HG03469 (cell line): ENCODE results near the gene NAALADL2.

Source experiments
- ATAC-seq: cut with Tn5 transposase; IDR thresholded peaks from one replicate; pipeline ENCODE4 v1.9.1; 2021; ENCODE audit warnings: mild to moderate bottlenecking, moderate library complexity, moderate number of reproducible peaks; ENCODE audit not compliant: unreplicated experiment

The NAALADL2 gene

GRCh38 chr3:174859114-174859735 lies at the start of gene NAALADL2:
Gene NAALADL2 (plus strand): TSS chr3:174859334.
- no peak for ATAC-seq

DNA sequence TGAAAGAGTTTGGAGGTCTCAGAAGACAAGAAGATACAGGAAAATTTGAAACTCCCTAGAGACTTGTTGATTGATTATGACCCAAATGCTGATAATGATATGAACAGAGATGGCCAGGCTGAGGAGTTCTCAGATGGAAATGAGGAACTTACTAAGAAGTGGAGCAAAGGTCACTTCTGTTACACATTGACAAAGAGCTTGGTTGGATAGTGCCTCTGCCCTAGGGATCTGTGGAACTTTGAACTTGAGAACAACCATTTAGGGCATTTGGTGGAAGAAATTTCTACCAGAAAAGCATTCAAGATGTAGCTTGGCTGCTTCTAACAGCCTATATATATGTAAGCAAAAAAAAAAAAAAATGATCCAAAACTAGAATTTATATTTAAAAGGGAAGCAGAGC lies 48.9 kb upstream of the NAALADL2 start:
- no peak for ATAC-seq

GRCh38 chr3:174812172-174812862 lies 46.8 kb upstream of the NAALADL2 start:
- ATAC-seq, result no peak

GRCh38 chr3:174815750-174816149 lies 43.4 kb upstream of the NAALADL2 start:
- no peak for ATAC-seq

DNA sequence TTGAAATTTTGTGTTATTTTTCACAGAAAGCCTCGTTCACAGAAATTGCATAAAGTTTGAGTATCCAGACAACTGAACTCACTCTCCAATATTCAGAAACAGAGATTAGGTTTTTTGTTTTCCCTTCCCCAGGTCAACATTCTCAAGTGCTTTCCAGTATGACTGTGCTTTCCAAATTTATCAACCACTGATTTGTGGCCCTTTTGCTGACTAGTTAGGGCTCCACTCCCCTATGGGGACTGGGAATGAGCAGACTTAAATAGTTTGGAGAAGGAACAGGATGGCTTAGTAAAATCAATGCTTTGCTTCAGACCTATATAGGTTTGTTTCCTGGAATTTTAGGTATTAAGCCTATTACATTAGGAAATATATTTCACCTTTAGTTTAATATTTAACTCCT lies 38.2 kb upstream of the NAALADL2 start:
- ATAC-seq, result no peak

DNA sequence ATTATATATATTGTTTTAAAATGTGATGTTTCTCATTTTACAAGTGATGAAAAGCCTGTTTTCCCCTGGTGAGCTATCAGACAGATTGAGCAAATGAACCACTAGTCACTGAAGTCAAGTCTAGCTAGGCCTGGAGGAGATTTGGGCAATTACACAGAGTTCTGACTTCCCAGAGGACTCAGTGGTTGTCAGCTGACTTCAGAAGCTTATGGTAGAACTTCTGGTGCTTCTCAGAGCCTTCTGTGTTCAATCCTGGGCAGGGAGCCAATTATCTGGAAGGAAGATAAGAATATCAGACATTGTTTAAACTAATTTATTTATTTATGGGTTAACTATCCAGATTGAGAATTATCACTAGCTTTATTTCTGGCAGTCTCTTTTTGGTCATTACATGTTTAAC lies 37.7 kb upstream of the NAALADL2 start:
- no peak for ATAC-seq

DNA sequence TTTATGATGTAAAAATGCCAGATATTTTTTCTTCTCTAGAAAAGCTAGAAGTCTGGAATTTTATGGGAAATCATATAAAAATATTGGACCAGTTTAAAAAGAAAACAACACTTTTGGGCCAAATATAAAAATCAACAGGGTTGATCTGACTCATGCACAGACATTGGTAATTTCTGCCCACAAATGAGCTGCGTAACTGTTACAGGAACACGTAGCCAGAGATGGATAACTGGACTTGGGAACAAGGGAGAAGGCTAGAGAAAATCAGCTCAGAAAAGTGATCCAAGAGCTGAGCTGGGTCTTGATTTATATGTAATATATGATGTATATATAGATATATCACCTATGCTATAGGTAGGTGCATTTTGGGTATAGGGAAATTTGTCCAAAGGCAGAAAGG lies 36.8 kb upstream of the NAALADL2 start:
- ATAC-seq, result no peak

DNA sequence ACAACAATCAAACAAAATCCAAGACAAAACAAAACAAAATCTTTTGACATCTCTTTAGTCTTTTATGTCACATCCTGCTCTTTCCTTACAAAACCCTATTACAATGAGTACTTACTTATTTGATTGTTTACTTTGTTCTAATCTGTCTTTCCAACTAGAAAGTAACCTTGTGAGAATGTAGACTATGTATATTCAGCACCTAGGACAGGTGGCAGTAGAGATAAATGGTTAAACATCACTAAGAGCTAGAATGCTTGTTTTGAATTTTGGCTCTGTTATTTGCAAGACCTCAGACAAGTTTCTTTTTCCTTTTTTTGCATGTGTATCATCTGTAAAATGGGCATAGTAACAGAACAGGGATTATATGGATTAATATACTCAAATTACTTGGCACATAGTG lies 33.1 kb upstream of the NAALADL2 start:
- ATAC-seq, result no peak

DNA sequence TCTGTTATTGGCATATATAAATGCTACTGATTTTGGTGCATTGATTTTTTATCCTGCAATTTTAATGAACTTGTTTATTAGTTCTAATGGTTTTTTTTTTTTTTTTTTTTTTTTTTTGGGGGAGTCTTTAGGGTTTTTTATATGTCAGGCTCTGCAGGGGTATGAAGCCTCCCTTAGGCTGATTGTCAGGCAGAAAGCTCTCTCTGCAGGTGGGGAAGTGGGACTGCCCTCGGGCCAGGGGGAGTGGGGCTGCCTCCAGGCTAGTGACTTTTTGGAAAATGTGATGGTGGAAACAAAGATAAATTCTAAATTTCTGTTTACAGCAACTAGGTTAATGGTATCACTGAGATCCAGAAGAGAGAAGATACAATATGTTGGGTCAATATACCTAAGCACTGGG lies 14.4 kb upstream of the NAALADL2 start:
- ATAC-seq, result no peak

DNA sequence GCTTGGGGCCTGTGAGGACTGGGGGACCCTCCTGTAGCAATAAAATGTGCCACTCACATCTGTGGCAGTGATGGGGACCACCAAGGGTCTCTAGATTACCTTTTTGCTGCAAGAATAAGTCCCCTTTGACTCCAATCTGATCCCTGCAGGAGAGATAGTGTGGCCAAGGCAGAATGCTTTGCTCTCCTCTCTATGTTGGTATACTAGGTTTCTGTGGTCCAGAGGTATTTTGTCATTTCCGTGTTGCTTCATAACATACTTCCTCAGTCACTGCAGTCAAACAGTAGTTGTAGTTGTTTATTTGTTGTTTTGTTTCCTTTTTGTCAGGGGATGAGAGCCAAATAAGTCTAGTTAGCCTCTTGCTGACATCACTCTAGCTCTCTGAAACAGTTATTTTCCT lies 13.1 kb upstream of the NAALADL2 start:
- ATAC-seq, result no peak

DNA sequence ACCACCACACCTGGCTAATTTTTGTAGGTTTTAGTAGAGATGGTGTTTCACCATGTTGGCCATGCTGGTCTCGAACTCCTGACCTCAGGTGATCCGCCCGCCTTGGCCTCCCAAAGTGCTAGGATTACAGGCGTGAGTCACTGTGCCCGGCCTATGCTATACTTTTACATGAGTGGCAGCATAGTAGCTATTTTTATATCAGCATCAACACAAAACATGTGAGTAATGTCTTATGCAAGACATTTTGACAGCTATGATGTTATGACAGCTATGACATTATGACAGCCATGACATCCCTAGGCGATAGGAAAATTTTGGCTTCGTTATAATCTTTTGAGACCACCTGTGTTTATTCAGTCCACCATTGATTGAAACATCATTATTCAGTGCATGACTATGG lies 4.1 kb upstream of the NAALADL2 start:
- ATAC-seq, result no peak

DNA sequence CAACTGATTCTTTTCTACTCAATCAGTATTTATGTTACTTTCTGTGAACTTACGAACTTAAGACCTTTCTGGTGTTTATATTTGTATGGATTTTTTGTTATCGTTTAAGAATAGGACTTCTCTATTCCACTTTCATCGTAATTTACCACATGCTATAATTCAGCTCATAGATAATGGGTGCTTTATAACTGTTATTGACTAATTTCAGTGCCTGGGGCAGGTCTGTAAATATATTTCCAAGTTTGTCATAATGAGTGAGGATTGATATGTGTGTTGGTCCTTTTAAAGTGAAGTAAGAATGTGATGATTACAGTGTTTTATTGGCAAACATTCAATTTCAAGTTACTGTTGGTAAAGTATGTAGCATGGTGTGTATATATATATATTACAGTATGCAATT lies 1.8 kb upstream of the NAALADL2 start:
- no peak for ATAC-seq

GRCh38 chr3:174858353-174858752 lies 781 bp upstream of the NAALADL2 start:
- ATAC-seq, result no peak

GRCh38 chr3:174859756-174860155 lies 622 bp downstream of the NAALADL2 start:
- ATAC-seq, result no peak

DNA sequence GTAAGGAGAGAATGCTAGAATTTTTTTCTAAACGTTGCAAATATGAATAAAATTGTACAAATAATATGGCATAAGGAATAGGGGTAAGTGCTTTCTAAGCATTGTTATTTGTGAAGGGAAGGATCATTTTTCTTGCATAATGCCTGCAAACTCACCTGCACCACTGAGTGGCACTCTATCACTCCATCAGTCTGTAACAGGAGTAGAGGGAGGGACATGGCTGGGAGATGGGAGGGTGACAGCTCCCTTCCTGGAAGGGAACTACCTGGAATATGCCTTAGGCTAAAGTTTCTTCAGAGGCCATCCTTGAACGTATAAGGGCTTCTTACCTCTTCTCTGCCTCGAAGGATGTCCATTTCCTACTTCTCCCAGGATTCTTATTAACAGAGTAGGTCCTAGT lies 3.0 kb downstream of the NAALADL2 start:
- ATAC-seq, result no peak

GRCh38 chr3:174862666-174863065 lies 3.5 kb downstream of the NAALADL2 start:
- no peak for ATAC-seq

- no peak for ATAC-seq
Measured at GRCh38 chr3:174863488-174863887, 4.4 kb downstream of the NAALADL2 start.

DNA sequence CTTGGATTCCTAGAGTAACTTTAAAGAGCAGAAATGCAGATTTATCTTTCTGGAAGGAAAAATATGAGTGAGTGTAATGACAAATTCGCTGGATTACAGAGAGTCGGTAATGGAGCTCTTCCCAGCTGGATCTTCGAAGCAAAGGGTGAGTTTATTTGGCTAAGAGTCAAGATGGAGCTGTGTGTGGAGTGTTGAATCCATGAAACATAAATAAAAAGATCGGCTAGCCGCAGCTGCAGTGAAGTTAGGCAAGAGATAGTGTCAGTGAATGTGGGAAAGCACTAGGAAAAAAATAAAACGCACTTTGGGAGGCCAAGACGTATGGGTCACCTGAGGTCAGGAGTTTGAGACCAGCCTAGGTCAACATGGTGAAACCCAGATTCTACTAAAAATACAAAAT lies 10.3 kb downstream of the NAALADL2 start:
- ATAC-seq, result no peak

DNA sequence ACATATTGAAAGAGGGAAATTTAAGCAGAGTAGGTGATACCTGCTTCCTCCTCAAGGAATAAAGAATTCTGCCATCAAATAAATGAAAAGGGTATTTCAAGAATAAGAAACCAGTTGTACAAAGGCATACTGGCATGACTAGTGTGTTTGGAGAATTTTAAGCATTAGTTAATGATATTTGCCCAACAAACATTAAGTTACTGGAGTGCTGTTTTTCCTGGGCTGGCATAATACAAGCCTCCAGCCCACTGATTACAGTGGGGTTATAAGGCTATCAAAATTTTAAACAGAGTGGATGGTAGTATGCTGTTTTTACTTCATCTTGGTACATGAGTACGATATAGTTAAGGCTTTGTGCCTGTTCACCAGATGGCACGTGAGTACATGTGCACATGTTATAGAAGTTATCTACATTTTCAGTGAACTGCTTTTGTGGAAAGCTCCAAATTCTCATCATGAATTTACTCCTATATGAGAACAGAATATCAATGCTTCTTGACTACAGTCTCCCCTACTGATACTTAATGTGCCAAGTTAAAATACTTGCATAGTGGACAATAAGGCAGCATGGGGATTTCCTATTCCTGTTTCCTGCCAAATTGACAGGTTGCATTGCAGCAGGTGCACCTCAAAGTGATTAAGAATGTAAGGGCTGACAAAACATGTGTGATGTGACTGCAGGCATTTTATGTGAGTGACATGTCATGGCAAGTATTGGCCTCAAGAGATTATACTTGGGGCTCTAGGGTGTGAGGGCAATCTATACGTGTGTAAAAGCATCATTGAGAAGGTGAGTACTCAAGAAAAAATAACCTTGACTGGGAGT lies 14.9 kb downstream of the NAALADL2 start:
- no peak for ATAC-seq

DNA sequence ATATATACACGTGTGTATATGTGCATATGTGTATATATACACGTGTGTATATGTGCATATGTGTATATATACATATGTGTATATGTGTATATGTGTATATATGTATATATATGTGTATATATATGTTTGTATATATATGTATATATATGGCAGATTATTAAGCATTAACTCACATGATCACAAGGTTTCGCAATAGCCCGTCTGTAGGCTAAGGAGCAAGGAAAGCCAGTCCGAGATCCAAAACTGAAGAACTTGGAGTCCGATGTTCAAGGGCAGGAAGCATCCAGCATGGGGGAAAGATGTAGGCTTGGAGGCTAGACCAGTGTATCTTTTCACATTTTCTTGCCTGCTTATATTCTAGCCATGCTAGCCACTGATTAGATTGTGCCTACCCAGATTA lies 23.7 kb downstream of the NAALADL2 start:
- ATAC-seq, result no peak

- ATAC-seq, result no peak
Measured at GRCh38 chr3:174883881-174884675, 24.9 kb downstream of the NAALADL2 start.
